Measurements from ENCODE around the gene ATP5PB.

The ATP5PB gene, protein sequence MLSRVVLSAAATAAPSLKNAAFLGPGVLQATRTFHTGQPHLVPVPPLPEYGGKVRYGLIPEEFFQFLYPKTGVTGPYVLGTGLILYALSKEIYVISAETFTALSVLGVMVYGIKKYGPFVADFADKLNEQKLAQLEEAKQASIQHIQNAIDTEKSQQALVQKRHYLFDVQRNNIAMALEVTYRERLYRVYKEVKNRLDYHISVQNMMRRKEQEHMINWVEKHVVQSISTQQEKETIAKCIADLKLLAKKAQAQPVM

DNA sequence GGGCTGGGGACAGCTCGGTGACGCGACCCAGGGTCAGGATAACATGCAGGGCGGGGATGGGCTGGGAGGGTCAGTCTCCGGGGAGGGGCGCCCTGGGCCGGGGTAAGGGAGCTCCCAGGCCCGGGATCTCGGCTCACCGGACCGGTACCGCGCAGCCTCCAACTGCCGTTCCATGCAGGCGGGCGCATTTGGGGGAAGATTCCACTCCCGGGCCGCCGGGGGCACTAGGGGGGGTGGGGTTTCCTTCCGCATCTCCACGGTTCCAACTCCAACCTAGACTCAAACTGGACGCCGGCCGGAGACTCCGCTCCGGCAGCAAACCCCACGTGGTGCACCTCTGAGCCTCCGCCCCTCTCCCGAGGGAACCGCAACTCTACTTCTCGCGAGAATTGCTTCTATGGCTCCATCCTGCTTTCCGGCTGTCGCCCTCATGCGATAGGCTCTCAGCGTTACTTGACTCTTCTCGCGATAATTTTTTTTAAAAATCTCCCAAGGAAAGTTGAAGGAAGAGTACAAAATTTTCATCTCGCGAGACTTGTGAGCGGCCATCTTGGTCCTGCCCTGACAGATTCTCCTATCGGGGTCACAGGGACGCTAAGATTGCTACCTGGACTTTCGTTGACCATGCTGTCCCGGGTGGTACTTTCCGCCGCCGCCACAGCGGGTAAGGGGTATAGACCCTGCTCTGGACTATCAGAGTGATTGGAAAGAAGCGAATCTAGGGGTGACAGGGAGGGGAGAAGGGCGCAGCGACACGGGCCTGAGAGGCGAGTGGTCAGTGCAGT, at the start of gene ATP5PB, which contains the start of gene WDR77:
Gene ATP5PB, plus strand, starts transcription at position 547 of the 785 bp plus-strand sequence. Its CDS starts 78 bp downstream, at position 625.
Gene WDR77, minus strand, starts transcription at position 339 of the 785 bp plus-strand sequence. Its CDS starts 87 bp downstream, at position 252.
- peak; percentile 88 to 99 (median 96) for DNase-seq
- intact Hi-C loops (cut with DNase I), result no loop called here

DNA sequence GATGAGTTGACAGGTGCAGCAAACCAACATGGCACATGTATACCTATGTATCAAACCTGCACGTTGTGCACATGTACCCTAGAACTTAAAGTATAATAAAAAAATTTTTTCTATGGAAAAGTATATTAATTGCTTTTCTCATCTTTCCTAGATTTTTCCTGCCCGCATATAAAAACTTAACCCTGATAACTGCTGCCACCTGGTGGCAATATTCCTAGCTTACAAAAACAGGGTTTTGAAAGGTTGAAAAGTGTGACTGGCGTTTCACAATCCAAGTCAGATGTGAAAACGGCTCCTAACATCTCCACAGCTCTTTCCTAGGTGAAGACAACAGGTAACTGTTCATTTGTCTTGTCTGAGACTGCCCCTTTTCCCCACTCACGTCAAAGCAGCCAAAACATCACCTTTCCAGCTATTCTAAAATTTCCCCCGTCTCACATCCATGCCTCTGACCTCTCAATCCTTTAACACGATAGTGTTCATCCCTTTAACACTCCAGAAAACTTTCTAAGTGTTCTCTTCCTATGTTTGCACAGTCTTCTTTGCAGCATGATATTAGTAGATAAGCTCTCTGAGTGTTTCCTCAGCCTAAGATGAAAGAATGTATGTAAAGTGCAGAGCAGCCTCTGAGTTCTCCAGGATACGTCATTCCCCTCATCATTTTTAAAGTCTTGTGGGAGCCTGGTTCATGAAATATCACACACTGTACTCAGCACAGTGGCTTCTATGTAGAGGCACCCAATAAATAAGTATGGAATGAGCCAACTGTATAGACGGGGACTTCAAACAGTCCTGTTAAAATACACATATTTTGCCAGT, 49.3 kb upstream of the ATP5PB start:
- DNase-seq, result peak in 36 of 42 donors; percentile 5 to 89 (median 63)
- intact Hi-C loops (cut with DNase I), result loop anchor here (5.0 kb wide), 1 partner anchor 178 kb away; no protein-coding TSS in a partner anchor

DNA sequence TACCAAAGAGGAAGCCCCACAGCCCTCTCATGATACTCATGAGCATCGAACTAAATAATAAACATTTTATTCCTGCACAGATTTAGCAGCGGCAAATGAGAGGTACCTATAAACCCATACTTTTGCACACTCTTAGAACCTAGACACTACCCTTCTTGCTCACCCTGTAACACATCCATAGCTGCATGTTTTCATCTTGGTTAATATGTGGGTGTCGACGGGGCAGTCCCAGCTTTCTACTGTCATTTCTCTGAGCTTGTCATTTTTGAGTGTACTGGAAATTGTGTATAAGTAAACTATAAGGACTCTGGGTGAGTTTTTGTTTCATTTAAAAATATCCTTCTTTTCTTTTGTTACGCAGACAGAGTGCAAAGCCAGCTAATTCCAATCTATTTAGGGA, 47.2 kb upstream of the ATP5PB start:
- intact Hi-C loops (cut with DNase I), result loop anchor here (5.0 kb wide), 1 partner anchor 180 kb away; no protein-coding TSS in a partner anchor
- DNase-seq, result no peak

DNA sequence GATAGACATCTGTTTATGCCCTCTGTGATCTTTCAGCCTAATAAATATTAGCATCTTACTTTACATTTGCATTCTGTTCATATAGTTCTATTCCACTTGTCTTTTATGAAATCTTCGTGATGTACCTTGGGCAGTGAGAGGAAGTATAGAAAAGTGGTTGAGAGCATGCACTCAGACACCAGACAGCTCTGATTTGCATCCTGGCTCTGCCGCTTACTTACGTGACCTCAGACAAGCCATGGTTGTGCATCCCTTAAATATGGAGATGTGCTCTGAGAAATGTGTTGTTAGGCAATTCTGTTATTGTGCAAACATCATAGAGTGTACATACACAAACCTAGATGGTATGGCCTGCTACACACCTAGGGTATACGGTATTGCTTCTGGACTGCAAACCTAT, 44.7 kb upstream of the ATP5PB start:
- DNase-seq, result no peak
- intact Hi-C loops (cut with DNase I), result loop anchor here (5.0 kb wide), 1 partner anchor 182 kb away; no protein-coding TSS in a partner anchor

DNA sequence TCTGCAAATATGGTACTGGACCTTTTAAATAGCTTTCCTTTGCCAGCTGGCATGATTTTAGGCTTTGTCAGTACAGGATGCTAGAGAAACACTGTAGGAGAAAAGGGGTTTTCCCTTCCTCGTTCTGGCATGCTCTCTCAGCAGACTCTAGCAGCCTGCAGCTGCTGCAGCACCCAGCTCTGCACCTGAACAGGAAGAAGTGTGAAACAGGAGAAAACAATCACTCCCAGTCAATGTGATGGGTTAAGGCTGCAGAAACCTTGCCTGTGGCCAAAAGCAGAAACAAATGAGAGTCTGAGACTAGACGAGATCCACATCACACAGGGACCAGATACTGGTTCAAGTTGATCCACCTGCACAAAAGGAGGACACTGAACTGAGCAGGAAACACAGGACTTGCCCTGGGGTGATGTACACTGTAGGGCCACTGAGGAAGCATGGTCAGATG, 42.9 kb upstream of the ATP5PB start:
- DNase-seq, result peak in 26 of 42 donors; percentile 2 to 68 (median 22)
- intact Hi-C loops (cut with DNase I), result no loop called here

DNA sequence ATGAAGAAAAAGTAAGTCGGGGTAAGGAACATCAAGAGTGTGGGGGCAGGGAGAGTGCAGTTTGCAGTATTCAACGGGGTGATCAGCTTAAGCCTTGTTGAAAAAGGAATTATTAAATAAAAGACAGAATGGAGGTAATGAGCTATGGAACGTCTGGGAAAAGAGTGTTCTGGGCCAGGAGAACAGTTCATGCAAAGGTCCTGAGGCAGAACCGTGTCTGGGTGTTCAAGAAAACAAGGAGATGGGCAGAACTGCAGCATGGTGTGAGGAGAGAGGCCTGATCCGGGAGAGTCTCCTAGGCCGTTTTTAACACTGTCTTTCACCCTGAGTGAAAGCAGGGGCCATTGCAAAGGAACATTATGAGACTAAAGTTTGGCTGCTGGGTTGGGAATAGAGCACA, 42.0 kb upstream of the ATP5PB start:
- intact Hi-C loops (cut with DNase I), result no loop called here
- peak in 7 of 42 donors; percentile 6 to 29 (median 19) for DNase-seq

DNA sequence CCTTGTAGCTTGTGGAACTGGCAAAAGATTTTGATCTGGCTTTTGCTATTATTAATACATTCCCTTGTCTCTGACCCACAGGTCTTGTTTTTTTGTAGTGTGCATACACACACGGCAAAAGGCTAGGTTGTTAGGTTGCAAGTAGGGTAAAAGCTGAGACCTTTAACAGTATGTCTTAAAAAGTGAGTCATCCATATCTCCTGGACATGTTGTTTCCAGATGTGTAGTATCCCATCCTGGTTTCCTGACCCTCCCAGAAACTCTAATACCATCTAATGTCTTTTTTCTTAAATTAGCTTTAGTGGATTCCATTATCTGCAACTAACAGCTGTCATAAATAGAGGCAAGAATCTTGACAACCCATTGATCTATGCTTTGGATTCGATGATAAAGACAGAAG, 36.4 kb upstream of the ATP5PB start:
- intact Hi-C loops (cut with DNase I), result no loop called here
- no peak for DNase-seq

DNA sequence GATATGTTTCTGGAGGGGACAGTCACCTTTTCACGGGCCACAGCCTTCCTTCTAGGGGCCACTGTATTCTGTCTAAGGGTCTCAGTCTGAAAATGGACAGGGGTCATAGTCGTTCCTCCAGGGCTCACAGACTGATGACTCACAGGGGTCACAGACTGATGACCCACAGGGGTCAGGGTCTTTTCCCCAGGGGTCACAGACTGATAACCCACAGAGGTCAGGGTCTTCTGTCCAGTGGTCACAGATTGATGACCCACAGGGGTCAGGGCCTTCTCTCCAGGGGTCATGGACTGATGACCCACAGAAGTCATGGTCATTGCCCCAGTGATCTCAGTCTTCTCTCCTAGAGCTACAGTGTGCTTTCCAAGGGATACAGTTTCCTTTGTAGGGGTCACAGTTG, 34.5 kb upstream of the ATP5PB start:
- DNase-seq, result no peak
- intact Hi-C loops (cut with DNase I), result no loop called here

DNA sequence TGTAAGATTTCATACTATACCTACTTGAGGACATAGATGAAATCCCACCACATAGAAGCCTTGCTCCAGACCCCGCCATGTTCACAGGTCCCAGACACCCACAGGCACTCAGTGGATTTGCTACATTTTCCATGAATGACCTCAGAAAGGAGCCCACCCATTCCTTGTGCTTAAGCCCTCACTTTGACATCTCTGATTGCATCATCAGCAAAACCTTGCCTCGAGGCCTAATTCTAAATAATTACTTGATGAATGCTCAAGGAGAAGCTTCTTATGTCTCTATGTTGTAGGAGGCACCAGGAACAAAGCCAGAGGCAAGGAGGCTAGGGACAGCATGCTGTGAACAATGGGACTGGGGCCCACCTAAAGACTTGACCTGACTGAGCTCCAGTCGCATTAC, 33.8 kb upstream of the ATP5PB start:
- DNase-seq, result no peak
- intact Hi-C loops (cut with DNase I), result no loop called here

DNA sequence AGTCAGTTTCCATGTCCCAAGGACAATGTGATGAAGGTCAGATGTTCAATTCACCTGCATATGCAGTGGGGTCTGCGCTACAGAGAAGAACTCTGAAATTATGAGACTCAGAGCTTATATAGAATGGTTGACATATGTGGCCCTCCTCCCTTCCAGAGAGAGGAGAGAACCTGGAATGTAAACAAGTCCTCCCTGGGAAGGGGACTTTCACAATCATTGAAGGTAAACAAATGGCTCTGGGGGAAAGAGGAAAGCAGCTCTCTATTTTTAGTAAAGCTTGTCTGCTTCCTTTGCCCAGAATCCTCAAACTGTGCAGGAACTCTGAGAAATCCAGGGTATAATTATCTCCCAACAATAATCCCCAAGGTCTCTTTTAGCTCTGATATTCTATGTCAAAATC, 31.5 kb upstream of the ATP5PB start:
- intact Hi-C loops (cut with DNase I), result no loop called here
- DNase-seq, result no peak

DNA sequence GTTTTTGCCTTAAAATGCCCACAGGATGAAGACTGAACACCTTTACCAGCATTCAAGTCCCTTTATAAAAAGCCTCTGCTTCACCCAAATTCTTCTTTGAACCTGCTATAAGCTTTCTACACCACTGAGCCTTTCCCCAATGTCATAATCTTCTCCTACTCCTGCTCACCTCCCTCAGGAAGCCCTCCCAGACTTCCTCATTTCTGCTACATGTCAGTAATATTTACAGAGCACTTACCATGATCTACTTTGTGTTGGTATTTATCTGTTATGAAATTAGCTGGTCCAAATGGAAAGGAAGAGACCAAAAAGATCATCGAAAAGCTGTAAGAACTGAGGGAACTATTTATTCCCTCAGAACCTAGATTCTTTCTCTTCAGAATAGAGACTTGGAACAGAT, 30.2 kb upstream of the ATP5PB start:
- intact Hi-C loops (cut with DNase I), result no loop called here
- no peak for DNase-seq

DNA sequence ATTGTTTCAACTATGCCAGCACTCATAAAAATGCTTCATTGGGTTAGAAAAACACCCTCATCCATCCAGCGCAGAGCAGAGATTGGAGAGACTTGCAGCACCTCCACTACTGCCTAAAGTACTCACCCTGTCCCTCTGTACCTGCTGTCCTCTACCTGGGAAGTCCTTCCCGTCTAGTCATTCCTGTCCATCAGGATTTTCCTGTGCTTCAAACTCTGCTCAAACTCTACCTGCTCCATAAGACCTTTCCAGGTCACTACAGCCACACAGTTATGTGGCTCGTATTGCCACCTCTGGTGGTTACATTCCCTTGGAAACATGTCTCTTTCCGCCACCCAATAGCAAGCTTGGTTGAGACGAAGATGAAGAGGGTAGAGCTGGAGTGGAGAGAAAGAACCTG, 28.9 kb upstream of the ATP5PB start:
- intact Hi-C loops (cut with DNase I), result no loop called here
- DNase-seq, result no peak

DNA sequence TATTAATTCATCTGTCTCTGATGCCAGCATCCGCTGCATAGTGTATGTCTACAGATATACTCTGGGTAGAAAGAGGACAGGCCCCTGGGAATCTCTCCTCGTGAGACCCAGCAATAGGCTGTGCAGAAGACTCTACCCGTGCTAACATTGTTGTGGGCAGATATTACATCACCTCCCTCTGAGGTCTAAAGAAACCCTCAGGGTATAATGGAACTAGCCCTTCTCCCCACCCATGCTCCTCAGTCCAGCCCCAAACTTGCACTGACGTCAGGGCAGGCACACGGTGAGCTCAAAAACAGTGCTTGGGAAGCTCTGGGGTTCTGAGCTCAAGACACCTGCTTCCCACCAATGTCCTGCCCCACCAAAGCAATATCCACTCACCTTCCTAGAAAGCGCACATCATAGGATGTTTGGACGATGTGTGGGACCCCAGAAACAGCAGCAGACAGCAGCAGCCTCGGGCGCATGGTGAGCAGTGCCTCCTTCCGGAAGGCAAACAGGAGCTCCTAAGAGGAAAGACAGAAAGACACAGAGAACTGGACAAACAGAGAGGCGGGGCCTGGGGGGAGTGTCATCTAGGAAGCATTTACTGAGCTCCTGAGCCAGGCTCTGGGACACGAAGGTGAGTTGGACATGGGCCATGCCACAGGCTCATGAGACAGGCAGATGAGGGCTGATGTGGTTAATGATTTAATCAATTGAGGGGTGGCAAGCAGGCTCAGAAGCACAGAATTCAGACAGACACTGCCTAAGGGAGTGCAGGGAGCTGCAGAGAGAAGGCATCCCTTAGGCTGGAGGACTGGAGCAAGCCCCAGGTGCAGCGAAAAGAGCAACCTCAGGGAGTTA, 26.5 kb upstream of the ATP5PB start:
- DNase-seq, result no peak
- intact Hi-C loops (cut with DNase I), result no loop called here

DNA sequence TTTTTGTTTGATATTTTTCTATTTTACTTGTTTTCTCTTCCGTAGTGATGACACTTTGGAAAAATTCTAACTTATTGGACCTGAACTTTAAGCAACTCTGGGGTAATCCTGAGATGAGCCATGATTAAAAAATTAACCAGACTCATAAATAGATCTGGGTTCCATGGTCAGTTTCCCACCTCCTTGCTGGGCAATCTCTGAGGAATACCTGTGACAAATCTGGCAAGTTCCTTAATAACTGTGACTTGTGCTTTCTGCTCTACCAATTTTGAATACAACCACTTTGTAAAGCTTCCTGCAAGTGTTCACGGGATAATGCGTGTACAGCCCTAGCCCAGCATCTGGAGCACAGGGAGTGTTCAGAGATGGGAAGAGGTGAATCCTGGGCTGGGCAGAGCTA, 25.0 kb upstream of the ATP5PB start:
- no peak for DNase-seq
- intact Hi-C loops (cut with DNase I), result no loop called here

DNA sequence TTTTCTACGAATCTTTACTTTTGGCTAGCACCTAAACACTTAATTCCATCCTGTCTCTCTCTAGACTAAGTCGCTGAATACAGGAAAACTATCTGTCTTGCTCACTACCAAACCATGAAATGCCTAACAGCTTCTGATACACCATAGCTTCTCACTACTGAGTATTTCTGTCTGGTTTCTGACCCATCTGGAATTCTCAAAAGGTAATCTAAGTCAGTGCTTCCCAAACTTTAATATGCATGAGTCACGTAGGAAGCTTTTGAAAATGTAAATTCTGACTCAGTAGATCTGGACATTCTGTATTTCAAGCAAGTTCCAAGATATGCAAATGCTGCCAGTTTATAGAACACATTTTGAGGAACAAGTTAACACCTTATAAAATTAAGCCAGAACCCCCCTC, 12.5 kb upstream of the ATP5PB start:
- intact Hi-C loops (cut with DNase I), result no loop called here
- DNase-seq, result no peak

DNA sequence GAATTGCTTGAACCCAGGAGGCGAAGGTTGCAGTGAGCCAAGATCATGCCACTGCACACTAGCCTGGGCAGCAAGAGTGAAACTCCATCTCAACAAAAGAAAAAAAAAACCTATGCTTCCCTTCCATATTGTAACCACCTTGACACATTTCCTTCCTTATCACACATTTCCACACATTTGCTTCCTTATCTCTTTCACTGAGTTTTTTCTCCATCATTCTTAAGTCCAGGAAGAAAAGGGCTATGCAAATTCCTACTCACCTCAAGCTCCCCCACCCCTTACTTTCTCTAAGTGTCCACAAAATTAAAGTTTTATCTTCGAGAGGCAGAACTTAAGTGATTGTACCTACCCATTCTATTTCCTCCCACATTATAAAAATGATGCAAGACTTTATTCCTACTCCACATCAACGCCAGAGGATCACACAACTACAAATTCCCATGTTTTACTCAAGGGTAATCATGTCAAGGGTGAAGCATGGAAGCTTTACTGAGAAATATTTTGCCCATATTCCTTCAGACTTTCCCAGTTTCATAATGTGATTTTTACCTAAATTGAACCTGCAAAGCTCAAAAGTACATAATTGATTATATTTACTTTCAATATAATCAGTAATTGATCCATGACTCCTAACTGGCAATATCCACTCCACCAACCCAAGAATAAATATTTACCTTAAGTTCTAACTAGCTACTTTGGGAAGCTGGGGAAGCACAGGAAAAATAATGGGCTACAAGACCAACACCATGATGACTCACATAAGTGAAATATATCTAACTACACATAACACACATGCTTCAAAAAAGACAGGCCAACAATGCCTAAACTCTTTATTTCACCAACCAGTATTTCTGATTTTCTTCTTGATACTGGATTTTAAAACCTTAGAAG, 9.6 kb upstream of the ATP5PB start:
- intact Hi-C loops (cut with DNase I), result no loop called here
- DNase-seq, result no peak

DNA sequence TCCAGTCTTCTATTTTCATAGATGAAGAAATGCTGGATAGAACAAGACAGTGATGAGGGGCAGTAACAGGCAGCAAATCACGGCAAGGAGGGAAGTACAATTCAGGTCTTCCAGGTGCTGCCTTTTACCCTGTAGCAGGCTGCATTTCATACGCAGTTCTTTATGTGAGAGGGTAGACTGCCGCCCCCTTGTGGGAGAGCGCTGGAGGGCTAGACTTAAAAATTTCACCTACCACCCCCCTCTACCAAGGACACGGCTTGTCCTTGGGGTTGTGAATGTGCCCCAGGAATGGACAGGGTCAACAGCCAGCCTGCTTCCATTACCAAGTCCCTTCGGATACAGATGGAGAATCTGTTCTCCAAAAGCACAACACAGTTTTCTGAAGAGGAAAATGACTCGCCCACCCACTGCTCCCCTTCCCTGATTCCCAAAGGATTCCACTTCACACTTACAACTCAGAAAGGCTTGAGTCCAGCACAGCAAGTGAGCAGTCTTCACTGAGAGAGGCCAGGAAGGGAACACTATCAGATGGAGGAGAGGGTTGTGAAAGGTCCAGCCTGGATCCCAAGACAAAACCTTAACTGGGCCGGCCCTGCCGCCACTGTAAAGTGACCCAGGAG, 7.6 kb upstream of the ATP5PB start:
- intact Hi-C loops (cut with DNase I), result no loop called here
- peak in 38 of 42 donors; percentile 7 to 64 (median 44) for DNase-seq

Data from head of caudate nucleus (tissue), 42 donors.